Adrenal gland (tissue), 5 donors: Measurements from ENCODE around the gene SH2D7.

Source experiments
- CTCF ChIP-seq, 6 experiments: fragments of 450-650 bp in 4 of 6; fragments of 200-600 bp in 2 of 6; sonication (generic) in 1 of 6; IDR thresholded peaks; 1 replicate in 5 of 6; 2 replicates in 1 of 6; pipeline versions ENCODE4 v1.5.1 to v1.8.0; 2016 to 2021; ENCODE audit warnings: antibody characterized with exemption in 6 of 6, mild to moderate bottlenecking in 2 of 6, moderate library complexity in 1 of 6
- POLR2A ChIP-seq, 2 donors: fragments of 450-650 bp; IDR thresholded peaks; one replicate each; pipeline ENCODE4 v1.6.1; 2017; ENCODE audit warnings: antibody characterized with exemption in 2 of 2, mild to moderate bottlenecking in 2 of 2, moderate library complexity in 1 of 2
- donor health status: DM: no; HTN: no; CAD: no.

- TF ChIP-seq CTCF (IDR thresholded peaks at IDR 0.05) (no peak), POLR2A (IDR thresholded peaks at IDR 0.05) (no peak)
Measured at GRCh38 chr15:78058401-78058935, 33.9 kb upstream of the SH2D7 start.
